Right kidney (tissue), 1 donor: ENCODE data around the gene HSPB6.

ENCODE experiments used
- DNase-seq: peaks from one replicate; pipeline ENCODE4 v3.0.0-alpha.2; 2016

HSPB6 gene

DNA sequence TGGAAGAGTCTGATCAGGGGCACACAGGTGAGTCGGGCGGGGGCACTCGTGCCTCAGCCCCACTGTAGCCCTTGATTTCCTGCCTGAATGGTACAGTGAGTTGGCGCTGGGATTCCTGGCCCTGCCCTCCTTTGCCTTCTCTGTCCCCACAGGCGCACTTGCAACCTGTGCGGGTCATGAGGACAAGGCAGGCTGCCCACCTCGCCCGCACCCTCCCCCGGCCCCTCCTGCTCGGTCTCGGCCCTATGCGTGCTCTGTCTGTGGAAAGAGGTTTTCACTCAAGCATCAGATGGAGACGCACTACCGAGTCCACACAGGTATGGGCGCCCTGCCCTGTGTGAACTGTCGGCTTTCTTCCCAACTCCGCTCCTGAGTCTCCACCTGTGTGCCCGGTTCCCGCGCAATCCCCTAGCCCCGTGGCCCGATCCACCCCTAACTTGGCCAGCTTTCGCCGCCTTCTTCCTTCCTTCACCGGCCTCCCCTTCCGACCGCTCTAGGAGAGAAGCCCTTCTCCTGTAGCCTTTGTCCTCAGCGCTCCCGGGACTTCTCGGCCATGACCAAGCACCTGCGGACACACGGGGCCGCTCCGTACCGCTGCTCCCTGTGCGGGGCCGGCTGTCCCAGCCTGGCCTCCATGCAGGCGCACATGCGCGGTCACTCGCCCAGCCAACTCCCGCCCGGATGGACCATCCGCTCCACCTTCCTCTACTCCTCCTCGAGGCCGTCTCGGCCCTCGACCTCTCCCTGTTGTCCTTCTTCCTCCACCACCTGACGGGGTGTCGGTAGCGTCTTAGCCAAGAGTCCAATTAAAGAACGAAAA lies 40.6 kb downstream of the HSPB6 start:
- DNase-seq = peak; percentile 95

DNA sequence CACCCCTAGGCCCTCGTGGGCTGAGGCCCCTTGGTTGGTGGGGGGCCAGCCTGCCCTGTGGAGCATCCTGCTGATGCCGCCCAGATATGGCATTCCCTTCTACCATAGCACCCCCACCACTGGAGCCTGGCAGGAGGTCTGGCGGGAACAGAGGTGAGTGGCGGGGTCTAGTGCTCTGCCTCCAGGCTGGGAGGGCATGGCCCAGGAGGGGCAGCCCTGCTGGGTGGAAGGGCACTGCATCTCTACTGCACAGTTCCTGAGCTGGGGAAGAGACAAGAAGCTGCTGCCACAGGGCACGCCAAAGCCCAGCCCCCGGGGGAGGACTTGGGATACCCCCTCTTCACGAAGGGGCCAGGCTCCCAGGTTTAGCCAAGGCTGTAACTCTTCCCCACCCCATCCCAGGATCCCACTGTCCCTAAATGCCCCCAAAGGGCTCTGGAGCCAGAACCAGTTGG lies 41.4 kb downstream of the HSPB6 start:
- DNase-seq = no peak

DNA sequence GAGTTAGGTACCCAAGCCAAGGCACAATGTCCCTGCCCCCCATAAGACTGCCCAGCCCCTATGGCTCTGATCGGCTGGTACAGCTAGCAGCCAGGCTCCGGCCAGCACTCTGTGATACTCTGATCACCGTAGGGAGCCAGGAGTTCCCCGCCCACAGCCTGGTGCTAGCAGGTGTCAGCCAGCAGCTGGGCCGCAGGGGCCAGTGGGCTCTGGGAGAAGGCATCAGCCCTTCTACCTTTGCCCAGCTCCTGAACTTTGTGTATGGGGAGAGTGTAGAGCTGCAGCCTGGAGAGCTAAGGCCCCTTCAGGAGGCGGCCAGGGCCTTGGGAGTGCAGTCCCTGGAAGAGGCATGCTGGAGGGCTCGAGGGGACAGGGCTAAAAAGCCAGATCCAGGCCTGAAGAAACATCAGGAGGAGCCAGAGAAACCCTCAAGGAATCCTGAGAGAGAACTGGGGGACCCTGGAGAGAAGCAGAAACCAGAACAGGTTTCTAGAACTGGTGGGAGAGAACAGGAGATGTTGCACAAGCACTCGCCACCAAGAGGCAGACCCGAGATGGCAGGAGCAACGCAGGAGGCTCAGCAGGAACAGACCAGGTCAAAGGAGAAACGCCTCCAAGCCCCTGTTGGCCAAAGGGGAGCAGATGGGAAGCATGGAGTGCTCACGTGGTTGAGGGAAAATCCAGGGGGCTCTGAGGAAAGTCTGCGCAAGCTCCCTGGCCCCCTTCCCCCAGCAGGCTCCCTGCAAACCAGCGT lies 42.1 kb downstream of the HSPB6 start:
- DNase-seq = no peak

DNA sequence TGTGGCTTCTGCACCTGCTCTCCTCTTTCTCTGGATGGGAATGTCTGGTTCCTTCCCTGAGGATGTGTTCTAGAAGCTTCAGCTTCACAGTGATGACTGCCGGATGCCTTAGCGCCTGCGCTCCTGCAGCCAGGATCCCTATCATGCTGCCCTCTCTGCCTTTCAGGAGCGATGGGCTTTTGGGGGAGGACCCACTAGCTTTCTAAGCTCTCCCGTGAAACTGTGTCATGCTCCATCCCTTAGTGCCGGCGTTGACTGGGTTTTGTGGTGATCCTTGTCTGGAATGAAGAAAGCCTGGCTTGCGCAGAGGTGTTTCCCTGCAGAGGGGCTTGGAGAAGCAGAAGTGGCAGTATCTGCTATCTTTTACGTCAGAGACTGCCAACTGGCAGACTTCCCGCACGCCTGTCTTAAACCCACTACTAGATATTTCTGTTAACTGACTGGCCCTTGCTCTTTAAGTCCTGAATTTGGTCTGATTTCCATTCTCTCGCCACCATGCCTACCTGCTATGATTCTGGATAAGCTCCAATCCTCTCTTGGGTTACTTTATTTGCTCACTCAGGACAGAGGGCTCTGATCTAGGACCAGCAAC lies 42.8 kb downstream of the HSPB6 start:
- no peak for DNase-seq

DNA sequence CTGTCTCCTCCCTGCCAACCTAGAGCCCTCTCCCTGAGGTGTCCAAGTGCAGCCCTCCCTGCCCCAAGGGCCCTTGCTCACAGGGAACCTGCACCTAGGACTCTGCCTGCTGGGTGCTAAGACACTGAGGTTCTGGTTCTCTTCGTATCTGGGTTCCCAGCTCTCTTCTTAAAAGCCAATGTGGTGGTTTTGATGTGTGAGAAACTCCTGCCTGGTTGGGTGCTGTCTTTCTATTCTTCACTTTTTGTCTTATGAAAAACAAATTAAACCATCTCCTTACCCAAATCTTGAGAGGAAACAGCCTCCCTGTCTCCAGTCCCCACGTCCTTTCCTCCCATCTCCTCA lies 43.4 kb downstream of the HSPB6 start:
- no peak for DNase-seq

DNA sequence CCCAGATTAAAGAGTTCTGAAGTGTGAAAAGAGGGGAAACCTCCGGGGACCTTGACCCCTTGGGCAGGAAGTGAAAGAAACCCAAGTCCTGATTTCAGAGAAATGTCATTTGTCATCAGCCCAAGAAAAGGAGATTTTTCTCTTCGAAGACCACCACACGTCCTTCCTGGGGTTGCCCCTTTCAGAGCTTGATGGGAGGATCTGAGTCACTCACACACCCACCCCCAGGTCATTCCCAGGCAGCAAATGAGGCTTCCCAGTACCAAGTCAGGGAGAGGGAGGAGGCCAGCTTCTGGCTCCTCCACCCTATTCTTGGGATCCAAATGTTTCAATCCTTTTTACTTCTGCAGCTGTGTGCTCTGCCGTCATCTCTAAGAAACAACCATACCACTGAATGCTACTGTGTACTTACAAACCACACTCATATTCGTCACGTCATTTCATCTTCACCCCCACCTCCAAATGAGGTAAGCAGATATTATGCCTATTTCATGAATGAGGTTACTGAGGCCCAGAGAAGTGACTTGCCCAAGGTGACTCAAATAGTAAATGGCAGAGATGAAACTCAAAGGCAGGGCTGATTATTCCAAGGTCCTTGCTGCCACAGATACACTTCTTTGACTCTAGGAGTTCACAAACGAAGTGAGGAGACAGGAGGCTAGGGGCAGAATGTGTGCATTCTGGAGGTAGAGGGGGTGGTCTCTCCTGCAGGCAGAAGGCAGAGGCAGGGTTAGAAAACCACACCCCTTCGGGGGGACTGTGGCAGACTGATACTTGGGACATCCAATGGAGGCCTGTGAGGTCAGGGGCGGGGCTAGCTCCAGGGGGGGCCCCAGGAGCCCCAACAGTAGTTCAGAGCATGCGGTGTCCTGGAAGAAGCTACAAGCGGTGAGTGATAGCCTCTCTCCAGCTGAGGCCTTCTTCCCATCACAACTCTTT lies 44.0 kb downstream of the HSPB6 start:
- DNase-seq = no peak

DNA sequence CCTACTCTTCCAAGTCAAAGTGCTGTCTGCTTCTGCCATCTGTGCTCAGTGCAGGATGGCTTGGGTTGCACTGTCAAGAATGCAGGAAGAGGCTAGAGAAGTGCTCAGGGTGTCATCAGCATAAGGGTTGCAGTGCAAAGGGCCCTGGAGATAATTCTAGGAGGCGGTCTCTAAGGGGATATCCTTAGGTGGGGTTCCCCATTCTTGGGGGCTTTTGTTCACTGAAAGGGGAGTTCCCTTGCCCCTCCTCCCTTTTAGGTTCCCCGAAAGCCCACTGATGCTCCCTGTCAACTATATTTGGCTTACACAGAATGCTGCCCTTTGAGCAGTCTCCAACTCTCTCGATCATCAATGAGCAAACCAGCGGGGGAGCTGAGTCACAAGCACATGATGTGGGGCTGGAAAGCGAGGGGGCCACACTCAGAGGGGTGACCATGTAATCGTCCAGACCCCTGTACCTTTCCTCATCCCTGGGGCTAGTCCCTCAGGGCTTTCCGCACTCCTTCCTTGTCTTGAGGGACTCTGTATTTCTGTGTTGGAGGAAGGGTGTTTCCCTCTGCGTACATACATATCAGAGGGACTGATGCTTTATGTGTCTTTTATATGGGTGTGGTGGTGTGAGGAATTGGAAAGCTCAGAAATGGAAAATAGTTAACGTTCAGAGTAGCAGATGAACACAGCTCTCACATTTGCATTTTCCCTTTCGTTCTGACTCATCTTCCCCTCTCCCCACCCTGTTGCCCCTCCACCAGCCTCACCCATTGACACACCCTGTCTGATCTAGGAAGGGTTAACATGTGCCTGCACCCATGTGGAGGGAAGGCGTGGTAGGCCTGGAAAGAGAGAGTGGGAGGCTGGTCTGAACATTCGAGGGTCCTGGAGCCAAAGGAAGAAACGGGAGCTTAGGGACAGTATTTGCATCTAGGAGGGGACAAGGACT lies 45.8 kb downstream of the HSPB6 start:
- no peak for DNase-seq

DNA sequence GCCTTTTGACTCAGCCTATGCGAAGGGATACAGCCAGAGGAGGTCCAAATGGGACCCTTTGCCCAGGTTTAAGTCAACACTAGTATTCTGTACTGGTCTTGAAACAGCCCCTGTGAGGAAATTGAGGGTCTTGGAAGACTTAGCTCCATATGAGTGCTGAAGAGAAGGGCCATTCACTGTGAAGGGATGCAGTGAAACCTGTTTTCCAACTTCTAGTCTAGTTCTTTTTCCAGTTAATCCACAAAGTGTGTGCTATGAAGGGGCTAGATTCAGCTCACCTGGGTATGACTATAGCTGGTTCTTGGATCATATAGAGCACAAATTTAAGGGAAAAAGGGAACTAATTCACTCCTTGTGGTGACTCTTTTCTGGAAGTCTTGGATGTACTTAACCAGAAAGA lies 48.4 kb downstream of the HSPB6 start:
- DNase-seq = no peak
